LNCAP (cell line): ENCODE measurements around the gene GALNT10.

Experiments used
- CTCF ChIP-seq: fragments of 450-650 bp; IDR thresholded peaks from 2 replicates; pipeline ENCODE4 v1.5.1; 2017; ENCODE audit warnings: mild to moderate bottlenecking

The GALNT10 gene

GRCh38 chr5:154217462-154217861 lies 26.9 kb downstream of the GALNT10 start:
- TF ChIP-seq CTCF, result no peak

GRCh38 chr5:154218786-154219185 lies 28.3 kb downstream of the GALNT10 start:
- no peak for TF ChIP-seq CTCF

DNA sequence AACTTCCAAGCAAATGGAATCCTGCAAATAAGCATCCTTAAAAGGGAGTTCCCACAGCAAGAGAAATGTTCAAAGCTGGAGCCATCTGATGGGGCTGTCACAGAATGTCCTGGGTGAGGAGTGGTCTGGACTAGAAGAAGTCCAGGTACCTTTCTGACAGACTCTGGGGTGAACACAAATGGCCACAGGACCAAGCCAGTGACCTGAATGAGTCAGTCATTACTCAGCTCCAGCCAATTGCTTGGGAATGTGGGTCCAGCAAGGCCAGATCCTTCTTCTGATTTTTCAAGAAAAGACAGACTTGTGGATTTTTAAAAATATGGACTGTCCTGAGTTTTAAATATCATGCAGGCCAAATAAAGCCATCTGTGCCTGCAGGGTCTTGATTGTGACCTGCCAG lies 30.1 kb downstream of the GALNT10 start:
- TF ChIP-seq CTCF, result no peak

DNA sequence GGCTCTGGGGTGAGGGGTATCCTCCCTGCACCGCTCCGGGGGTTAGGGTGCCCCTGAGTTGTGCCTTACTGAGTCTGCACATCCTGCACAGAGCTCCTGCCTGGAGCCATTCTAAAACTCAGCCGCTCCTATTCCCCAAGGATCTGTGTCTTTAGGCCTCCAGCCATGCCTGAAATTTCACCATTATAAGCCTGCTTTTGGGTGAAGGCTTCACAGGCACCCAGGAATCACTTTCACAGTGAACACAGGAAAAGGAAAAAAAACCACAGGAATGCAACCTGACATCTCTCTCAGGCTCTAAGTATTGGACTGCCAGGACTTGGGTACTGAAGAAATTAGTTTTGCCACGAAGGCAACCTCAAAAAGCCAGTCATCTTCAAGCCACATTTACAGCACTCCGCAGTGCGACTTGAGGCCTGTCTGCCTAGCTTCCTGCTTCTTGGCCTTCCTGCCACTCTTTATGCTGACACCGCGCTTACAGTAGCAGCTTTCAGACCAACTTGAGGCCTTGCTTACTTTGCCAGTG lies 30.9 kb downstream of the GALNT10 start:
- TF ChIP-seq CTCF, result no peak

GRCh38 chr5:154222414-154222813 lies 31.9 kb downstream of the GALNT10 start:
- no peak for TF ChIP-seq CTCF

GRCh38 chr5:154223320-154223719 lies 32.8 kb downstream of the GALNT10 start:
- TF ChIP-seq CTCF, result no peak

DNA sequence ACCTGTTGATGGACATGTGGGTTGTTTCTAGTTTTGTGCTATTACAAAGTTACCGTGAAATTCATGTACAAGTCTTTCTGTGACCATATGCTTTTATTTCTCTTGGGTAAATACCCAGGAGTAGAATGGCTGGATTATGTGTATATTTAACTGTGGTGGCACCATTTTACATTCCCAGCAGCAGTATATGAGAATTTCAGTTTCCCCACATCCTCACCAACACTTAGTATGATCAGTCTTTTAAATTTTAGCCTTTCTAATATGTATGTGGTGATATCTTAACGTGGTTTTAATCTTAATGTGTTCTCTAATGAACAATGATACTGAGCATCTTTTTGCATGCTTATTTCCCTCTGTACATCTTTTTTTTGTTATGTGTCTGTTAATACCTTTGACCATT lies 36.6 kb downstream of the GALNT10 start:
- TF ChIP-seq CTCF, result no peak

- no peak for TF ChIP-seq CTCF
These were observed 38.2 kb downstream of the GALNT10 start for GRCh38 chr5:154228696-154229095.
